Measurements from ENCODE around the gene ZNF182.
"Not testable (repeated sequence)": the region's sequence is repeated elsewhere in the genome, so short reads cannot be mapped to it uniquely, and the experiment has no call there.

GRCh38 chrX:47955295-47955694 is 48.5 kb downstream of the ZNF182 start:
- TF ChIP-seq CTCF, POLR2A, POLR2AphosphoS5, EP300 (IDR thresholded peaks at IDR 0.05): not testable (repeated sequence)
